MM.1S (cell line): ENCODE data around the gene PCDHGB2.
A peak's percentile ranks its signal among the peaks of the same experiment; 100 is the strongest.

Source experiments
- DNase-seq: peaks from one replicate; pipeline ENCODE4 v3.0.0-alpha.2; 2015
- H2AFZ ChIP-seq: fragments of 300-600 bp; sonication (generic); 2 replicates; pipeline ENCODE4 v1.6.0; 2016; ENCODE audit warnings: antibody characterized with exemption, low read length
- H3F3A ChIP-seq: fragments of 300-600 bp; sonication (generic); 2 replicates; pipeline ENCODE4 v1.6.1; 2016; ENCODE audit warnings: mild to moderate bottlenecking, antibody characterized with exemption, low read length, moderate library complexity, mixed read lengths; ENCODE audit not compliant: insufficient read depth
- H3K27ac ChIP-seq: fragments of 300-600 bp; sonication (generic); 2 replicates; pipeline ENCODE4 v1.5.1; 2016; ENCODE audit warnings: mild to moderate bottlenecking, low read length
- H3K27me3 ChIP-seq: fragments of 300-600 bp; sonication (generic); replicated peaks from 2 replicates; pipeline ENCODE4 v1.6.0; 2016; ENCODE audit warnings: low read length; ENCODE audit not compliant: insufficient read depth
- H3K36me3 ChIP-seq: fragments of 300-600 bp; sonication (generic); replicated peaks from 2 replicates; pipeline ENCODE4 v1.6.1; 2016; ENCODE audit warnings: mild to moderate bottlenecking, low read length, mixed read lengths; ENCODE audit not compliant: insufficient read depth
- H3K4me1 ChIP-seq: fragments of 300-600 bp; sonication (generic); 2 replicates; pipeline ENCODE4 v1.6.1; 2016; ENCODE audit warnings: low read length, mixed read lengths
- H3K4me2 ChIP-seq: fragments of 300-600 bp; sonication (generic); 2 replicates; pipeline ENCODE4 v1.6.0; 2016; ENCODE audit warnings: low read depth, low read length
- H3K4me3 ChIP-seq: fragments of 300-600 bp; sonication (generic); 2 replicates; pipeline ENCODE4 v1.5.1; 2016; ENCODE audit warnings: low read length, mixed read lengths
- H3K79me2 ChIP-seq: fragments of 300-600 bp; sonication (generic); 2 replicates; pipeline ENCODE4 v1.6.1; 2016; ENCODE audit warnings: mixed run types, low read length, mixed read lengths
- H3K9ac ChIP-seq: fragments of 300-600 bp; sonication (generic); 2 replicates; pipeline ENCODE4 v1.6.1; 2016; ENCODE audit warnings: low read length, mixed read lengths
- H3K9me2 ChIP-seq: fragments of 300-600 bp; sonication (generic); replicated peaks from 2 replicates; pipeline ENCODE4 v1.6.1; 2016; ENCODE audit warnings: mild to moderate bottlenecking, low read length, mixed read lengths; ENCODE audit not compliant: insufficient read depth
- H3K9me3 ChIP-seq: fragments of 300-600 bp; sonication (generic); replicated peaks from 2 replicates; pipeline ENCODE4 v1.6.1; 2016; ENCODE audit warnings: mild to moderate bottlenecking, low read length, mixed read lengths; ENCODE audit not compliant: insufficient read depth
- H4K20me1 ChIP-seq: fragments of 300-600 bp; sonication (generic); 2 replicates; pipeline ENCODE4 v1.6.1; 2016; ENCODE audit warnings: mild to moderate bottlenecking, low read length, moderate library complexity, mixed read lengths; ENCODE audit not compliant: insufficient read depth
- CTCF ChIP-seq: fragments of 300-600 bp; sonication (generic); IDR thresholded peaks from 2 replicates; pipeline ENCODE4 v1.5.1; 2016; ENCODE audit warnings: antibody characterized with exemption, low read length, mixed read lengths
- EZH2 ChIP-seq: fragments of 300-600 bp; sonication (generic); optimal IDR thresholded peaks from 2 replicates; pipeline ENCODE3; 2017; ENCODE audit warnings: low read depth, mild to moderate bottlenecking, antibody characterized with exemption, low read length, mixed read lengths
- EZH2phosphoT487 ChIP-seq: fragments of 300-600 bp; sonication (generic); IDR thresholded peaks from 2 replicates; pipeline ENCODE4 v1.6.1; 2018; ENCODE audit warnings: antibody characterized with exemption, low read length

Gene PCDHGB2

GRCh38 chr5:141388661-141389060 lies 28.9 kb downstream of the PCDHGB2 start:
- H3K27ac ChIP-seq = no peak overlapping the region
- no peaks in the 10 kb centered on the region for H3F3A ChIP-seq
- no peaks in the 10 kb centered on the region for H4K20me1 ChIP-seq
- no peaks in the 10 kb centered on the region for H3K79me2 ChIP-seq
- H3K9me3 ChIP-seq = no peaks in the 10 kb centered on the region
- H3K4me3 ChIP-seq = no peak overlapping the region; the same call in 1 of the 2 replicates
- no peak overlapping the region for H3K9ac ChIP-seq
- DNase-seq = no peak
- TF ChIP-seq EZH2phosphoT487 (no peak), CTCF (no peak), EZH2 (no peak)
- no peak overlapping the region for H2AFZ ChIP-seq
- H3K4me2 ChIP-seq = peak overlapping the region; percentile 43; the same call in 1 of the 2 replicates
- no peaks in the 10 kb centered on the region for H3K4me1 ChIP-seq
- peaks cover 10% of the 10 kb centered on the region; the same call in 1 of the 2 replicates for H3K27me3 ChIP-seq
- no peaks in the 10 kb centered on the region for H3K9me2 ChIP-seq
- H3K36me3 ChIP-seq = no peaks in the 10 kb centered on the region

GRCh38 chr5:141389153-141390042 lies 29.6 kb downstream of the PCDHGB2 start:
- H3K4me3 ChIP-seq = no peak overlapping the region
- H4K20me1 ChIP-seq = no peaks in the 10 kb centered on the region
- H3K9me2 ChIP-seq = no peaks in the 10 kb centered on the region
- no peak overlapping the region for H3K4me2 ChIP-seq
- TF ChIP-seq EZH2 (no peak), EZH2phosphoT487 (no peak), CTCF (no peak)
- 0 out of 2 replicates have a peak, but pooled peaks cover 8% of the 10 kb centered on the region for H3K27me3 ChIP-seq
- no peaks in the 10 kb centered on the region for H3K9me3 ChIP-seq
- no peak overlapping the region for H3K9ac ChIP-seq
- H3K79me2 ChIP-seq = no peaks in the 10 kb centered on the region
- no peaks in the 10 kb centered on the region for H3K36me3 ChIP-seq
- H3F3A ChIP-seq = no peaks in the 10 kb centered on the region
- no peak overlapping the region for H3K27ac ChIP-seq
- H2AFZ ChIP-seq = no peak overlapping the region
- DNase-seq = no peak
- H3K4me1 ChIP-seq = no peaks in the 10 kb centered on the region

- H3K4me3 ChIP-seq = no peak within 1 kb of the TSS
- H3K4me2 ChIP-seq = no peak within 1 kb of the TSS
- H3K36me3 ChIP-seq = no peaks in the 10 kb centered on the region
- H3K27me3 ChIP-seq = 0 out of 2 replicates have a peak, but pooled peaks cover 5% of the 10 kb centered on the region
- no peak within 1 kb of the TSS for H3K27ac ChIP-seq
- no peaks in the 10 kb centered on the region for H4K20me1 ChIP-seq
- no peaks in the 10 kb centered on the region for H3K4me1 ChIP-seq
- no peaks in the 10 kb centered on the region for H3K79me2 ChIP-seq
- peak; percentile 57 for DNase-seq
- H3K9ac ChIP-seq = no peak within 1 kb of the TSS
- H3K9me3 ChIP-seq = no peaks in the 10 kb centered on the region
- no peak for TF ChIP-seq EZH2
- TF ChIP-seq EZH2phosphoT487 = no peak
- TF ChIP-seq CTCF = peak; percentile 52
- H3F3A ChIP-seq = no peaks in the 10 kb centered on the region
- no peak within 1 kb of the TSS for H2AFZ ChIP-seq
- H3K9me2 ChIP-seq = no peaks in the 10 kb centered on the region
Measured at GRCh38 chr5:141392429-141393198, 32.8 kb downstream of the PCDHGB2 start, which contains the start of gene PCDHGA8. TSS of gene PCDHGA8 (plus strand) at chr5:141392633. CDS start at chr5:141392814, 181 bp downstream.
